Testis (tissue), 5 donors: Measurements from ENCODE around the gene LMNTD2. TPM values are rescaled to one million over a fixed set of nuclear protein-coding genes. Genes with fewer than 3 reads are reported as not detected.
A peak's percentile ranks its signal among the peaks of the same experiment; 100 is the strongest.

ENCODE experiments used
- DNase-seq: peaks from one replicate; pipeline ENCODE4 v3.0.0-alpha.2; 2019
- H3K27ac ChIP-seq, 2 donors: fragments of 200-600 bp; sonication (generic); one replicate each; pipeline ENCODE4 v1.5.1; 2019
- H3K27me3 ChIP-seq: fragments of 200-600 bp; sonication (generic); one replicate; pipeline ENCODE4 v1.5.1; 2019
- H3K36me3 ChIP-seq: fragments of 200-600 bp; sonication (generic); one replicate; pipeline ENCODE4 v1.5.1; 2017; ENCODE audit warnings: low read depth; ENCODE audit errors: missing control alignments
- H3K4me1 ChIP-seq: fragments of 200-600 bp; sonication (generic); one replicate; pipeline ENCODE4 v1.5.1; 2019
- H3K4me3 ChIP-seq, 2 donors: fragments of 200-600 bp; sonication (generic); one replicate each; pipeline ENCODE4 v1.5.1; 2017 to 2019
- H3K9me3 ChIP-seq: fragments of 200-600 bp; sonication (generic); one replicate; pipeline ENCODE4 v1.5.1; 2017
- CTCF ChIP-seq, 3 experiments: fragments of 450-650 bp in 2 of 3; fragments of 200-600 bp in 1 of 3; sonication (generic) in 1 of 3; IDR thresholded peaks; one replicate each; pipeline ENCODE4 v1.5.1; 2016 to 2019; ENCODE audit warnings: antibody characterized with exemption in 3 of 3, mild to moderate bottlenecking in 2 of 3, moderate library complexity in 1 of 3
- POLR2A ChIP-seq: fragments of 450-650 bp; IDR thresholded peaks from one replicate; pipeline ENCODE4 v1.6.1; 2017; ENCODE audit warnings: antibody characterized with exemption, mild to moderate bottlenecking, moderate library complexity
- WGBS, 2 donors: methylation state at CpG; one replicate each; pipeline ENCODE4 v1.1.5; 2018; 5-methylcytosine and 5-hydroxymethylcytosine counted together
- intact Hi-C: fragments of 100-400 bp; cut with DNase I; formaldehyde crosslinking; loops from one replicate; pipeline ENCODE4 v1.15.1; 2023; ENCODE audit warnings: low total_unique reads
- long read RNA-seq, 2 donors: transcript quantifications; one replicate each; lab custom pipeline, GENCODE V29; 2026
- polyA plus RNA-seq: library from polyadenylated mRNA; stranded (reverse); fragments of 350-450 nt; fragmentation: Illumina TruSeq; extraction: RNeasy Lipid Tissue Mini Kit (QIAGEN cat#74804); gene quantifications from one replicate; pipeline ENCODE4 v1.2.3, GENCODE V29; 2014; ENCODE audit warnings: low read depth, low replicate concordance; ENCODE audit not compliant: insufficient read depth
- total RNA-seq, 2 donors: library from RNA; depleted of rRNA; stranded (reverse); fragments of >200 nt; gene quantifications; one replicate each; pipeline ENCODE4 v1.2.3, GENCODE V29; 2016

Gene LMNTD2, protein sequence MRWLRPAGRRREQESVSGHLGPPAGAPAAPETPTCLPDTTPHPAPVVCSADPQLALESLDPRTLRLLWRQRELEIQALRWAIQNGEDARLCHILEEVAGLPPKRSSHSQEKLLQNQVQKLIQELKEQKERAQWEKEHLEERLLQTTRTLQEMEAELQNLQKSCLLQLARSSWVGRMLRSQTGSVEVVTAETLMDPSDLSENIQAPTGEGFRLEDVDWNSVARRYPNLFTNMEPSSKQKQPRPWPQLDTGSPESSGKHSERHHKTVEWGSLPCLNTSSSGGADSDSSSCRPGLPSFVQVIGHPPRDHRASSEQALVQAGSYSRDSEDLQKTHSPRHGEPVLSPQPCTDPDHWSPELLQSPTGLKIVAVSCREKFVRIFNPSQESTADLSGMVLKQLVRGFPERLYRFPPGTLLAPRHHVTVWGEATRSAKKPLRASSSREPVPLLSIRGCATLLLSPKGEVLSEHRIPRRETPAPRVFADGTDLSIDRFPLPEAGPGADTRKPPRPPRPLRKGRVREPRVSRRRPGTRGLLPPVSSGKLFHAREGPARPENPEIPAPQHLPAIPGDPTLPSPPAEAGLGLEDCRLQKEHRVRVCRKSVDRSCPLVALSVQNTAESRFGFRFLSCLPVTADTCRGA
- total RNA-seq = 10 to 100 TPM; 29.2 to 59.9 TPM
- 26.1 TPM for polyA plus RNA-seq
- long read RNA-seq, donor 1 = 0 reads
- long read RNA-seq, donor 2 = 0 reads

DNA sequence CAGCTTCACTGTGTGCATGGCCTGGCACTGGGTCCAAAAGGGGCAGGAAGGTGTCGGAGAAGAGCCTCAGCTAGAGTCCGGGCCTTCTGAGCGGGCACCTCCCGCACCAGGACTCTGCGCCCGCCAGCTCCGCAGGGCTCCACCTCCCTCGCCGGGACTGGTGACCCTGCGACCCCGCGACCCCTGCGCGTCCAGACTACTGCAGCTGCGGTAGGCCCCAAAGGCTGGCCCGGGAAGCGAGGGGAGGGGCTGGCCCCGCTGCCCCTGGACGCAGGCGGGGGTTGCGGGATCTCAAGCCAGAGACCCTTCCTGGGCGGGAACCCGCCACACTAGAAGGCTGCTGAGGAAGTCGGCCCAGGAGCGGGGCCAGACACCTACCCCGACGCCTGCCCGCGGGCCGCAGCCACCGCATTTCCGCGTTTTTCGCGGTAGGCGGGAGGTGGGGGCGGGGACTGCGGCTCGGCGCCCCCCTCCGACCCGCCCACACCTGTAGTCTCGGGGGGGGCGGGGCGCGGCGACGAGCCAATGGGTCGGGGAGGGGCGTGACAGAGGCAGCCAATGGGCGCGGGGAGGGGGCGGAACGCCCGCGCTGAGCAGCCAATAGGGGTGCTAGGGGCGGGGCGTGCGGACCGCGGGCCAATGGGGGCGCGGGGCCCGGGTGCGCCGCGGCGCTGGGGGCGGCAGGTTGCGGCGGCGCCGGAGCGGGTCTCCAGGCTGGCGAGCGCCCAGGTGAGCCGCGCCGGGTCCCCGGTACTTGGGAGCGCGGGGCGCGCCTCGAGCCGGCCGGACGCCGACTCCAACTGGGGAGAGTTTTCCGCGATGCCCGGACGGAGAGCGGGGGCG lies at the start of gene LMNTD2, which contains the start of gene RASSF7:
LMNTD2 (minus strand) TSS at position 434 of the 843 bp plus-strand sequence; CDS start at position 412, 22 bp downstream.
RASSF7 (plus strand) TSS at position 666 of the 843 bp plus-strand sequence. CDS start 799 bp downstream, outside the sequence.
- peak; percentile 94 for DNase-seq
- TF ChIP-seq CTCF (IDR thresholded peaks at IDR 0.05) (no peak), POLR2A (no peak)
- H3K4me3 ChIP-seq = peak within 1 kb of the TSS; percentile 67 to 69
- no peaks in the 10 kb centered on the region for H3K27me3 ChIP-seq
- H3K36me3 ChIP-seq = no peaks in the 10 kb centered on the region
- H3K4me1 ChIP-seq = no peaks in the 10 kb centered on the region
- no peaks in the 10 kb centered on the region for H3K9me3 ChIP-seq
- H3K27ac ChIP-seq = peak within 1 kb of the TSS in 1 of 2 donors; percentile 19
- 4% methylated on average over 57 of the region's 95 CpGs; no CpG with 5 or more reads in 1 of the 2 donors for WGBS, 2 donors
- intact Hi-C loops = no loop called here

GRCh38 chr11:609341-609811 lies 48.8 kb upstream of the LMNTD2 start:
- DNase-seq = no peak
- intact Hi-C loops = no loop called here
- 93 to 95% methylated on average over 11 to 28 of the region's 28 CpGs for WGBS, 2 donors
- no peaks in the 10 kb centered on the region for H3K9me3 ChIP-seq
- TF ChIP-seq CTCF (IDR thresholded peaks at IDR 0.05) = no peak
- TF ChIP-seq POLR2A = no peak
- no peaks in the 10 kb centered on the region for H3K36me3 ChIP-seq
- H3K4me3 ChIP-seq = no peak overlapping the region
- H3K4me1 ChIP-seq = peaks cover 20% of the 10 kb centered on the region
- H3K27me3 ChIP-seq = no peaks in the 10 kb centered on the region
- peak overlapping the region in 1 of 2 donors; percentile 8 for H3K27ac ChIP-seq

DNA sequence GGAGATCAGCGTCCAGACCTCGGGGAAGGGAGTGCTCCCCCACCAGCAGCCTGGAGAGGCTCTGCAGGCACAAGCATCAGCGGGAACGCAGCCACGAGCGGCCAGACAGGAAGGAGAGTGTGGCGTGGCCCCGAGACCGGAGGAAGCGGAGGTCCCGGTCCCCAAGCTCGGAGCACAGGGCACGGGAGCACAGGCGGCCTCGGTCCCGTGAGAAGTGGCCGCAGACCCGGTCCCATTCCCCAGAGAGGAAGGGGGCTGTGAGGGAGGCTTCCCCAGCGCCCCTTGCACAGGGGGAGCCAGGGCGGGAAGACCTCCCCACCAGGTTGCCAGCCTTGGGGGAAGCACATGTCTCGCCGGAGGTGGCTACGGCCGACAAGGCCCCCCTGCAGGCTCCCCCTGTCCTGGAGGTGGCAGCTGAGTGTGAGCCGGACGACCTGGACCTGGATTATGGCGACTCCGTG lies 48.3 kb upstream of the LMNTD2 start:
- Histone ChIP-seq H3K4me3 (no peak overlapping the region), H3K4me1 (peaks cover 15% of the 10 kb centered on the region), H3K27ac (peak overlapping the region in 1 of 2 donors; percentile 8), H3K27me3 (no peaks in the 10 kb centered on the region), H3K36me3 (no peaks in the 10 kb centered on the region), H3K9me3 (no peaks in the 10 kb centered on the region)
- intact Hi-C loops = no loop called here
- 47 to 77% methylated on average over 16 to 28 of the region's 28 CpGs for WGBS, 2 donors
- DNase-seq = peak; percentile 48
- TF ChIP-seq POLR2A = no peak
- no peak for TF ChIP-seq CTCF (IDR thresholded peaks at IDR 0.05)

- Histone ChIP-seq H3K27me3 (no peaks in the 10 kb centered on the region), H3K4me3 (no peak overlapping the region), H3K4me1 (peaks cover 15% of the 10 kb centered on the region), H3K9me3 (no peaks in the 10 kb centered on the region), H3K36me3 (no peaks in the 10 kb centered on the region), H3K27ac (peak overlapping the region in 1 of 2 donors; percentile 8)
- 74 to 75% methylated on average over 17 to 45 of the region's 45 CpGs for WGBS, 2 donors
- TF ChIP-seq CTCF (IDR thresholded peaks at IDR 0.05) = no peak
- no peak for TF ChIP-seq POLR2A
- DNase-seq = no peak
- intact Hi-C loops = no loop called here
These were observed 47.6 kb upstream of the LMNTD2 start for GRCh38 chr11:607971-608659.
